ENCODE data around the gene DUSP3. TPM values are rescaled to one million over a fixed set of nuclear protein-coding genes. Genes with fewer than 3 reads are reported as not detected.

The DUSP3 gene
- total and polyA plus RNA-seq, 2 of the 13 experiments (the other 11 are each of a cell fraction or from before 2014, with no cell fraction given) = 60.0 to 71.5 TPM

DNA sequence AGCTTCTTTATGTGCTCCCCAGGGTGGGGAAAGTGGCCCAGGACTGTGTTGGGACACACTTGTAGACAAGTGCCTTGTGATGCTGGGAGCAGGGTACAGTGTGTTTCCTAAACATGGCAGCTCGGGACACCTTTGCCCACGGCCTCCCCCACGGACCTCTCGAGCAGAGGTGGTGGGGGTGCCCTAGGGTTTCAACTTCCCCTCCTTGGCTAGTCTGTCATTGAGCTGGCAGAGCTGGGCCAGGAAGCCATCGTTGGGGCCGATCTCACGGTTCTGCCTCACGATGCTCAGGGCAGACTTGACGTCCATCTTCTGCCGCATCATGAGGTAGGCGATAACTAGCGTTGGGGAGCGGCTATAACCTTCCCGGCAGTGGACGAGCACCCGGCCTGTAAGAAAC lies 9.4 kb downstream of the DUSP3 start:
- TF ChIP-seq ZNF577 (CRISPR knock-in tag; IDR thresholded peaks at IDR 0.05; ENCODE audit: borderline replicate concordance, low read depth) = no peak
- TF ChIP-seq, protein P1, sequence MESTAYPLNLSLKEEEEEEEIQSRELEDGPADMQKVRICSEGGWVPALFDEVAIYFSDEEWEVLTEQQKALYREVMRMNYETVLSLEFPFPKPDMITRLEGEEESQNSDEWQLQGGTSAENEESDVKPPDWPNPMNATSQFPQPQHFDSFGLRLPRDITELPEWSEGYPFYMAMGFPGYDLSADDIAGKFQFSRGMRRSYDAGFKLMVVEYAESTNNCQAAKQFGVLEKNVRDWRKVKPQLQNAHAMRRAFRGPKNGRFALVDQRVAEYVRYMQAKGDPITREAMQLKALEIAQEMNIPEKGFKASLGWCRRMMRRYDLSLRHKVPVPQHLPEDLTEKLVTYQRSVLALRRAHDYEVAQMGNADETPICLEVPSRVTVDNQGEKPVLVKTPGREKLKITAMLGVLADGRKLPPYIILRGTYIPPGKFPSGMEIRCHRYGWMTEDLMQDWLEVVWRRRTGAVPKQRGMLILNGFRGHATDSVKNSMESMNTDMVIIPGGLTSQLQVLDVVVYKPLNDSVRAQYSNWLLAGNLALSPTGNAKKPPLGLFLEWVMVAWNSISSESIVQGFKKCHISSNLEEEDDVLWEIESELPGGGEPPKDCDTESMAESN (CRISPR knock-in tag; conservative IDR thresholded peaks at IDR 0.05) = no peak
- 0 out of 2 replicates have a peak, but pooled peaks have one; percentile 30 for TF ChIP-seq NRL (CRISPR knock-in tag; IDR thresholded peaks at IDR 0.05; ENCODE audit: borderline replicate concordance)
- TF ChIP-seq ZNF124 (CRISPR knock-in tag; IDR thresholded peaks at IDR 0.05) = no peak
- TF ChIP-seq EED (CRISPR knock-in tag; IDR thresholded peaks at IDR 0.05) = no peak
- TF ChIP-seq, protein P2, sequence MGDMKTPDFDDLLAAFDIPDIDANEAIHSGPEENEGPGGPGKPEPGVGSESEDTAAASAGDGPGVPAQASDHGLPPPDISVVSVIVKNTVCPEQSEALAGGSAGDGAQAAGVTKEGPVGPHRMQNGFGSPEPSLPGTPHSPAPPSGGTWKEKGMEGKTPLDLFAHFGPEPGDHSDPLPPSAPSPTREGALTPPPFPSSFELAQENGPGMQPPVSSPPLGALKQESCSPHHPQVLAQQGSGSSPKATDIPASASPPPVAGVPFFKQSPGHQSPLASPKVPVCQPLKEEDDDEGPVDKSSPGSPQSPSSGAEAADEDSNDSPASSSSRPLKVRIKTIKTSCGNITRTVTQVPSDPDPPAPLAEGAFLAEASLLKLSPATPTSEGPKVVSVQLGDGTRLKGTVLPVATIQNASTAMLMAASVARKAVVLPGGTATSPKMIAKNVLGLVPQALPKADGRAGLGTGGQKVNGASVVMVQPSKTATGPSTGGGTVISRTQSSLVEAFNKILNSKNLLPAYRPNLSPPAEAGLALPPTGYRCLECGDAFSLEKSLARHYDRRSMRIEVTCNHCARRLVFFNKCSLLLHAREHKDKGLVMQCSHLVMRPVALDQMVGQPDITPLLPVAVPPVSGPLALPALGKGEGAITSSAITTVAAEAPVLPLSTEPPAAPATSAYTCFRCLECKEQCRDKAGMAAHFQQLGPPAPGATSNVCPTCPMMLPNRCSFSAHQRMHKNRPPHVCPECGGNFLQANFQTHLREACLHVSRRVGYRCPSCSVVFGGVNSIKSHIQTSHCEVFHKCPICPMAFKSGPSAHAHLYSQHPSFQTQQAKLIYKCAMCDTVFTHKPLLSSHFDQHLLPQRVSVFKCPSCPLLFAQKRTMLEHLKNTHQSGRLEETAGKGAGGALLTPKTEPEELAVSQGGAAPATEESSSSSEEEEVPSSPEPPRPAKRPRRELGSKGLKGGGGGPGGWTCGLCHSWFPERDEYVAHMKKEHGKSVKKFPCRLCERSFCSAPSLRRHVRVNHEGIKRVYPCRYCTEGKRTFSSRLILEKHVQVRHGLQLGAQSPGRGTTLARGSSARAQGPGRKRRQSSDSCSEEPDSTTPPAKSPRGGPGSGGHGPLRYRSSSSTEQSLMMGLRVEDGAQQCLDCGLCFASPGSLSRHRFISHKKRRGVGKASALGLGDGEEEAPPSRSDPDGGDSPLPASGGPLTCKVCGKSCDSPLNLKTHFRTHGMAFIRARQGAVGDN (CRISPR knock-in tag; IDR thresholded peaks at IDR 0.05) = 0 out of 2 replicates have a peak, but pooled peaks have one; percentile 32
- 0 out of 2 replicates have a peak, but pooled peaks have one; percentile 39 for TF ChIP-seq DZIP1 (CRISPR knock-in tag; IDR thresholded peaks at IDR 0.05)
- TF ChIP-seq AGO2 (optimal IDR thresholded peaks at IDR 0.05; ENCODE audit: low read depth, low read length) = peak; percentile 66
- no peak for TF ChIP-seq ZFY (CRISPR knock-in tag; IDR thresholded peaks at IDR 0.05)
- 0 out of 2 replicates have a peak, but pooled peaks have one; percentile 16 for TF ChIP-seq ZBTB38 (CRISPR knock-in tag; IDR thresholded peaks at IDR 0.05)
- H3K27me3 ChIP-seq (ENCODE audit: control insufficient read depth in 1 of 2, insufficient read depth in 2 of 2, low read length in 2 of 2) = no peaks in the 10 kb centered on the region
- FAIRE-seq (no peak), DNase-seq (ENCODE audit: low spot score) (no peak), ATAC-seq (no peak)
- ChIA-PET POLR2A (no interaction called here), CTCF (ENCODE audit: low intra/inter-chr PET ratio, low total read pairs) (no interaction called here)
- in situ Hi-C loops (cut with HindIII; ENCODE audit: extremely low pct_ligation_motif_present, low pct_unique_long_range_greater_than_20kb) (loop anchor here (10.0 kb wide), 1 partner anchor 255 kb away; no protein-coding TSS in a partner anchor), intact Hi-C loops (cut with micrococcal nuclease; ENCODE audit: unreplicated experiment) (loop anchor here (10.0 kb wide), 1 partner anchor 245 kb away; no protein-coding TSS in a partner anchor)
- no peaks in the 10 kb centered on the region for H3K79me2 ChIP-seq (ENCODE audit: insufficient read depth, low read length)
- H2AFZ ChIP-seq (ENCODE audit: low read length) = no peak overlapping the region
- no peaks in the 10 kb centered on the region for H4K20me1 ChIP-seq (ENCODE audit: insufficient read depth, low read length)
- over 99% methylated on average over 15 of the region's 16 CpGs for WGBS (ENCODE audit: low lambda C conversion rate)
- no peak overlapping the region for H3K4me3 ChIP-seq (replicated peaks in 1 of 3; ENCODE audit: insufficient read depth in 1 of 3, low read depth in 2 of 3, low read length in 3 of 3)
- BruUV-seq (replicated peaks) = no TSS peak
- H3K4me1 ChIP-seq (ENCODE audit: insufficient read depth, low read length) = peaks cover 35% of the 10 kb centered on the region
- H3K9ac ChIP-seq (ENCODE audit: insufficient read depth, low read depth, low read length) = no peak overlapping the region
- peaks cover 24 to 40% of the 10 kb centered on the region in 2 experiments for H3K36me3 ChIP-seq (replicated peaks in 1 of 2; ENCODE audit: control insufficient read depth in 1 of 2, insufficient read depth in 2 of 2, low read length in 2 of 2)
- H3K4me2 ChIP-seq (ENCODE audit: low read depth, low read length) = no peak overlapping the region
- H3K9me3 ChIP-seq (ENCODE audit: low read length) = no peaks in the 10 kb centered on the region
- H3K27ac ChIP-seq (ENCODE audit: extremely low read length, insufficient read depth, low read length) = no peak overlapping the region
